ENCODE data around the gene MBD2.

MBD2 gene

GRCh38 chr18:54109131-54109683 is 115.3 kb downstream of the MBD2 start:
- no peak for DNase-seq (ENCODE audit: low read depth, low spot score)

GRCh38 chr18:54102123-54102522 is 122.3 kb downstream of the MBD2 start:
- no peak for DNase-seq (ENCODE audit: low read depth, low spot score)
